Ectodermal cell (in vitro differentiated cells): ENCODE results near the gene PTPN13.

Experiments
- H3K27ac ChIP-seq: 2 replicates; pipeline ENCODE4 v1.7.0; 2013; ENCODE audit warnings: mild to moderate bottlenecking, low read depth, low read length; ENCODE audit not compliant: insufficient read depth, poor library complexity, severe bottlenecking
- H3K27me3 ChIP-seq: 2 replicates; pipeline ENCODE4 v1.7.0; 2013; ENCODE audit warnings: mild to moderate bottlenecking, low read length; ENCODE audit not compliant: insufficient read depth, control insufficient read depth, poor library complexity, severe bottlenecking
- H3K36me3 ChIP-seq: one replicate; pipeline ENCODE4 v1.7.0; 2013; ENCODE audit warnings: low read length; ENCODE audit not compliant: control insufficient read depth, insufficient read depth
- H3K4me1 ChIP-seq: one replicate; pipeline ENCODE4 v1.7.0; 2013; ENCODE audit warnings: low read length; ENCODE audit not compliant: control insufficient read depth, insufficient read depth
- H3K4me3 ChIP-seq: 2 replicates; pipeline ENCODE4 v1.7.0; 2013; ENCODE audit warnings: low read depth, low read length, control low read depth; ENCODE audit not compliant: insufficient read depth
- H3K9me3 ChIP-seq: 2 replicates; pipeline ENCODE4 v1.7.0; 2013; ENCODE audit warnings: mild to moderate bottlenecking, low read length, moderate library complexity; ENCODE audit not compliant: control insufficient read depth
- WGBS, 2 experiments: methylation state at CpG; one replicate each; pipeline ENCODE4 v1.1.7; 2013; ENCODE audit warnings: missing lambda C conversion rate in 2 of 2; 5-methylcytosine and 5-hydroxymethylcytosine counted together

Gene PTPN13

DNA sequence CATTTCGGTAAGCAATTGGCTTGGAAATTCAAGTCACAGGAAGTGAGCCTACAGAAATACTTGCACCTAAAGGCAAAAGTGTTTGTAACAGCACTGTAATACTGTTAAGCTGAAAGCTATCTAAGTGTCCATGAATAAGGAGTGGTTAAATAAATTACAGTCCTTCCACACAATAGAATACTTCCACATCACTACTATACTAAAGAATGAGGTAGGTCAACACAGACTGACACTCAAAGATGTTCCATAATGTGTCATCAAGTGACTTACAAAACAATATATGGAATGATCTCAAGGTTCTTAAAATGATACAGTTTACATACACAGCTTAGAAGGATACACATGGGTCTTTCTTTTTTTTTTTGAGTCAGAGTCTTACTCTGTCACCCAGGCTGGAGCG is 228.0 kb downstream of the PTPN13 start:
- H3K4me3 ChIP-seq, result no peak overlapping the region
- H3K27me3 ChIP-seq, result no peaks in the 10 kb centered on the region
- no peaks in the 10 kb centered on the region for H3K9me3 ChIP-seq
- no peaks in the 10 kb centered on the region for H3K36me3 ChIP-seq
- H3K27ac ChIP-seq, result no peak overlapping the region
- WGBS, 2 experiments, result 97% methylated on average over 2 of the region's 2 CpGs
- H3K4me1 ChIP-seq, result no peaks in the 10 kb centered on the region

- Histone ChIP-seq H3K9me3 (no peaks in the 10 kb centered on the region), H3K27ac (no peak overlapping the region), H3K4me3 (no peak overlapping the region), H3K36me3 (no peaks in the 10 kb centered on the region), H3K27me3 (no peaks in the 10 kb centered on the region), H3K4me1 (no peaks in the 10 kb centered on the region)
- WGBS, 2 experiments, result 82 to 83% methylated on average over 3 of the region's 3 CpGs
These were observed 231.4 kb downstream of the PTPN13 start for GRCh38 chr4:86825511-86825910.

- H3K9me3 ChIP-seq, result no peaks in the 10 kb centered on the region
- WGBS, 2 experiments, result 94 to 97% methylated on average over 5 of the region's 5 CpGs
- H3K27me3 ChIP-seq, result no peaks in the 10 kb centered on the region
- H3K36me3 ChIP-seq, result no peaks in the 10 kb centered on the region
- H3K4me1 ChIP-seq, result no peaks in the 10 kb centered on the region
- H3K4me3 ChIP-seq, result no peak overlapping the region
- no peak overlapping the region for H3K27ac ChIP-seq
These were observed 237.4 kb downstream of the PTPN13 start for GRCh38 chr4:86831262-86832130.

DNA sequence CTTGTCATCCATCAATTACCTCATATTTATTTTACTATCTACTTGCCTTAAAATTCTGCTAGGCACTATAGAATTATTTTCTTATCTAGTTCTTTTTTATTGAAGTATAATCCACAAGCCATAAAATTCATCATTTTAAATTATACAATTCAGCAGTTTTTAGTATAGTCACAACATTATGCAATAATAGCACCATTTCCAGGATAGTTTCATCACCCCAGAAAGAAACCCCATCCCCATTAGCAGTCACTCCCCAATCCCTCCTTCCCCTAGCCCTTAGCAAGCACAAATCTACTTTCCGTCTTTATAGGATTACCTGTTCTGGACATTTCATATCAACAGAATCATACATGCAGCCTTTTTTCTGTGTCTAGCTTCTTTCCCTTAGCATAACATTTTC is 239.5 kb downstream of the PTPN13 start:
- H3K27me3 ChIP-seq, result no peaks in the 10 kb centered on the region
- no peak overlapping the region for H3K27ac ChIP-seq
- H3K36me3 ChIP-seq, result no peaks in the 10 kb centered on the region
- H3K4me3 ChIP-seq, result no peak overlapping the region
- 91 to 93% methylated on average over 1 of the region's 1 CpG for WGBS, 2 experiments
- H3K4me1 ChIP-seq, result no peaks in the 10 kb centered on the region
- no peaks in the 10 kb centered on the region for H3K9me3 ChIP-seq

GRCh38 chr4:86834901-86835300 is 240.8 kb downstream of the PTPN13 start:
- Histone ChIP-seq H3K4me1 (no peaks in the 10 kb centered on the region), H3K27ac (no peak overlapping the region), H3K9me3 (no peaks in the 10 kb centered on the region), H3K36me3 (no peaks in the 10 kb centered on the region), H3K4me3 (no peak overlapping the region), H3K27me3 (no peaks in the 10 kb centered on the region)
- 97 to 98% methylated on average over 3 of the region's 3 CpGs for WGBS, 2 experiments

GRCh38 chr4:86835677-86836076 is 241.6 kb downstream of the PTPN13 start:
- H3K27ac ChIP-seq, result no peak overlapping the region
- H3K36me3 ChIP-seq, result no peaks in the 10 kb centered on the region
- no peak overlapping the region for H3K4me3 ChIP-seq
- H3K9me3 ChIP-seq, result no peaks in the 10 kb centered on the region
- 90 to 91% methylated on average over 1 to 3 of the region's 3 CpGs for WGBS, 2 experiments
- H3K4me1 ChIP-seq, result no peaks in the 10 kb centered on the region
- H3K27me3 ChIP-seq, result no peaks in the 10 kb centered on the region

DNA sequence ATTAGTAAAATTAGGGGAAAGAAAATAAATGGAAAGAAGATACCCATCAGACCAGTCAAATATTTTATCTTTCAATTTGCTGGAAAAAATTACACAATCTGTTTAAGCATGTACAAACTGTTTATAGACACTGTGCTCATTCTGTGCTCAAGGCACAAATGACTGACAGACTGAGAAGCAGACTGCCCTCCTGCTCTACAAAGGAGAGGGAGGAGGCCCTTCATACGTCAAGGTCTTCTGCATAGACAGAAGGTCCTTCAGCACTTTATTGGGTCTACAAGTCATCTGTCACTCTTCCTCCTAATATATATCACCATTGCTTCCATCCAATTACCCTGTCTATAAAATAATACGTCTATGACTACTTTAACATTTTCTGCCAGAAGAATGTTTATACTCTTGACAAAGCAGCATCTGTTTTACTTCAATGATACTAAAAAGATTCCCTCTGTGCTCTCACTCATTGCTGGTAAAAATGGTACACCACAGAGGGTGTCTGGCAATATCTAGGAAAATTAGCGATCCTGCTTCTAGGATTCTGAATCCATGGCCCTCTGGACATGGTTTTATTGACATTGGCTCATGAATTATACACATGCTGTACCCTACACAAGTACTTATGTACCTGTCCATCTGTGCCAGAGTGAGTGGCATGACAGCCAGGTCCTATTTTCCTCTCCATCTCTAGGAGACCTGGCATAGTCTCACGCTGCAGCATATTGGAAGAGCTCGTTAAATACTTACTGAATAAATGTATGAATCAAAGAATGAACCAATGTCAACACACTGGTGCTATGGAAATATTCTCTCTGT is 243.8 kb downstream of the PTPN13 start:
- H3K36me3 ChIP-seq, result no peaks in the 10 kb centered on the region
- 87 to 94% methylated on average over 5 of the region's 5 CpGs for WGBS, 2 experiments
- no peak overlapping the region for H3K27ac ChIP-seq
- no peak overlapping the region for H3K4me3 ChIP-seq
- H3K9me3 ChIP-seq, result no peaks in the 10 kb centered on the region
- no peaks in the 10 kb centered on the region for H3K27me3 ChIP-seq
- no peaks in the 10 kb centered on the region for H3K4me1 ChIP-seq

DNA sequence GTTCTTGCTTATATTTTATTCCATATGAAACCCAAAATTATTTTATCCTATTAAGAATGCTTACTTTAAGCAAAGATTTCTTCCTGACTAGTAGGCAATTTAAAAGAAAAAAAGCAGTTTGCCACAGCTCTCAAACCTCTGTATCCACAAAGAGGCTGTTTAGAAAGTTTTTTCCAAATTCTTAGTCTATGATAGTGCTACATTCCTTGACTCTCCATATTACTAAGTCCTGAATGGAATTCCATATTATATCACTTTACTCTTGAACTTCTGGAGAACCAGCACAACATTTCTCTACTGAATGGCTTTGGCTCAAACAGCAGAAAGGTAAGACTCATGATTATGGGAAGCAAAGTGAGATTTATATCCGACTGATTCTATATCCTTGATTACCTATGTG is 246.7 kb downstream of the PTPN13 start:
- Histone ChIP-seq H3K27me3 (no peaks in the 10 kb centered on the region), H3K27ac (no peak overlapping the region), H3K36me3 (no peaks in the 10 kb centered on the region)

GRCh38 chr4:86841309-86841708 is 247.2 kb downstream of the PTPN13 start:
- 82 to 100% methylated on average over 1 of the region's 1 CpG for WGBS, 2 experiments
- Histone ChIP-seq H3K4me1 (no peaks in the 10 kb centered on the region), H3K4me3 (no peak overlapping the region), H3K9me3 (no peaks in the 10 kb centered on the region), H3K27ac (no peak overlapping the region), H3K27me3 (no peaks in the 10 kb centered on the region), H3K36me3 (no peaks in the 10 kb centered on the region)

More for the DNA sequence above, 246.7 kb downstream of the PTPN13 start:
- no peaks in the 10 kb centered on the region for H3K4me1 ChIP-seq
- no peaks in the 10 kb centered on the region for H3K9me3 ChIP-seq
- WGBS, 2 experiments, result 100% methylated on average over 1 of the region's 1 CpG
- H3K4me3 ChIP-seq, result no peak overlapping the region

GRCh38 chr4:86845593-86845992 is 251.5 kb downstream of the PTPN13 start:
- Histone ChIP-seq H3K36me3 (no peaks in the 10 kb centered on the region), H3K27me3 (no peaks in the 10 kb centered on the region), H3K4me1 (no peaks in the 10 kb centered on the region), H3K4me3 (no peak overlapping the region), H3K27ac (no peak overlapping the region), H3K9me3 (no peaks in the 10 kb centered on the region)
- 95 to 97% methylated on average over 5 of the region's 5 CpGs for WGBS, 2 experiments
